ENCODE results near the gene TRIB2.

DNA sequence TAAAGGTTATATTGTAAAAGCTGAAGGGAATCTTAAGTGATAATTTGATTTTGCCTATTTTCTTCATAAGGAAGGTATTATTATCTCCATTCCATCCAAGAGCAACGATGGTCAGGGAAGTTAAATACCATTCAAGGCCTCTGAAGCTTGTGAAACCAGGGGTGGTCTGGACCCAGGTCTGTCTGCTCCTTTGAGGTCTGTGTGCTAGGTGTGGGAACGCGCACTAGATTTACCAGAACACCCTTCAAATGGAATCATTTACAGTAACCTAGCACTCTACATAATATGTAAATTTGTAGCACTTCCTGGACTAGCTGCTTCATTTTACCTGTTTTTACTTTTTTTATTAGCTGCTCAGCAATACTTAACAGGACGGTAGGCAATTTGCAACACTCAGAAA lies 6.4 kb upstream of the TRIB2 start:
- TF ChIP-seq, protein P1, sequence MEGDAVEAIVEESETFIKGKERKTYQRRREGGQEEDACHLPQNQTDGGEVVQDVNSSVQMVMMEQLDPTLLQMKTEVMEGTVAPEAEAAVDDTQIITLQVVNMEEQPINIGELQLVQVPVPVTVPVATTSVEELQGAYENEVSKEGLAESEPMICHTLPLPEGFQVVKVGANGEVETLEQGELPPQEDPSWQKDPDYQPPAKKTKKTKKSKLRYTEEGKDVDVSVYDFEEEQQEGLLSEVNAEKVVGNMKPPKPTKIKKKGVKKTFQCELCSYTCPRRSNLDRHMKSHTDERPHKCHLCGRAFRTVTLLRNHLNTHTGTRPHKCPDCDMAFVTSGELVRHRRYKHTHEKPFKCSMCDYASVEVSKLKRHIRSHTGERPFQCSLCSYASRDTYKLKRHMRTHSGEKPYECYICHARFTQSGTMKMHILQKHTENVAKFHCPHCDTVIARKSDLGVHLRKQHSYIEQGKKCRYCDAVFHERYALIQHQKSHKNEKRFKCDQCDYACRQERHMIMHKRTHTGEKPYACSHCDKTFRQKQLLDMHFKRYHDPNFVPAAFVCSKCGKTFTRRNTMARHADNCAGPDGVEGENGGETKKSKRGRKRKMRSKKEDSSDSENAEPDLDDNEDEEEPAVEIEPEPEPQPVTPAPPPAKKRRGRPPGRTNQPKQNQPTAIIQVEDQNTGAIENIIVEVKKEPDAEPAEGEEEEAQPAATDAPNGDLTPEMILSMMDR (IDR thresholded peaks at IDR 0.05; ENCODE audit: extremely low read depth in 1 of 2, insufficient read depth in 1 of 2, low read depth in 1 of 2, low read length in 2 of 2) = no peak
- TF ChIP-seq POLR2AphosphoS5 (IDR thresholded peaks at IDR 0.05; ENCODE audit: insufficient read depth, low read depth, low read length) = no peak
- TF ChIP-seq POLR2A (IDR thresholded peaks at IDR 0.05; ENCODE audit: low read depth, low read length) = no peak
- no peak for TF ChIP-seq EZH2 (IDR thresholded peaks at IDR 0.05; ENCODE audit: borderline replicate concordance, low read depth, low read length, severe bottlenecking)
